NCI-H774 (cell line): ENCODE data around the gene TOX2.

Experiments used
- DNase-seq: peaks from one replicate; lab custom pipeline; 2025; lab: John Stamatoyannopoulos, UW

Gene TOX2

GRCh38 chr20:43916073-43916880 lies 1.6 kb downstream of the TOX2 start:
- DNase-seq: no peak

GRCh38 chr20:43916881-43917371 lies 2.3 kb downstream of the TOX2 start:
- no peak for DNase-seq

DNA sequence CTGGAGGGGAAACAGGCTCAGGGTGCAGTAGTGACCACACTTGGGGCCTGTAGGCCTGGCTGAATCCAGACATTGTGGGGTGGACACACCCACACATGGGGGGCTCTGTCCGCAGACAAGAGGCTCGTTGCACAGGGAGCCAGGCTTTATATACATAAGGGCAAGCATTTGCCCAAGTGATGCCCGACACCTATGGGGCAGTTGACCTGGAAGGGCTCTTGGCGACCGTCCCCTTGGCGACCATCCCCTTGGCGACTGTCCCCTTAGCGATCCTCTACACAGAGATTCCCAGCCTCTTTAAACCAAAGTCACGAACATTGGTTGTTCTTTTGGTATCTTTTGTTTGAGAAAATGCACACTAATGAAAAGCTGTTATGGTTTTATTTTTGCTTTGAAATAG lies 2.7 kb downstream of the TOX2 start:
- DNase-seq: no peak

DNA sequence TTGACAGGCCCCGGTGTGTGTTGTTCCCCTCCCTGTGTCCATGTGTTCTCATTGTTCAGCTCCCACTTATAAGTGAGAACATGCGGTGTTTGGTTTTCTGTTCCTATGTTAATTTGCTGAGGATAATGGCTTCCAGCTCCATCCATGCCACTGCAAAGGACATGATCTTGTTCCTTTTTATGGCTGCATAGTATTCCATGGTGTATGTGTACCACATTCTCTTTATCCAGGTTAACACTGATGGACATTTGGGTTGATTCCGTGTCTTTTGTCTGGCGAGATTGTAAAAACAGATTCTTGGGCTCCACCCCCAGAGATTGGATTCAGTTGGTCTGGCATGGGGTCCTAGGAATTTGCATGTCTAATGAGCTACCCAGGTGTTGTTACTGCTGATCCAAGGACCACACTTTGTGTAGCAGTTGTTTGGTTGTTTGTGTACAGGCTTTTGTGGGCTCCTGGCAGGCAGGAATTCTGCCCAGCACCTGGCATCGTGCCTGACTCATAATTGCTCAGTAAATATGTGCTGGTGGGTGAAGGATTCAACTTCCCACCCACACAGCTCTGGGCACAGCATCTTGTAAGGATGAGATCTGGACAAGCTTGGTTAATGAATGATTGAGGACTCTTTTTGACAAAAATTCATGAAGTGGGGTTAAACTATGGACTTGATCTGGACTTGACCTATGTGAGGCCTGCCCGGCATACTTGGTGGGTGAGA lies 5.2 kb downstream of the TOX2 start:
- peak; percentile 15 for DNase-seq

- DNase-seq: no peak
Measured at GRCh38 chr20:43920797-43921196, 6.1 kb downstream of the TOX2 start.

GRCh38 chr20:43921227-43921780 lies 6.7 kb downstream of the TOX2 start:
- DNase-seq: no peak

DNA sequence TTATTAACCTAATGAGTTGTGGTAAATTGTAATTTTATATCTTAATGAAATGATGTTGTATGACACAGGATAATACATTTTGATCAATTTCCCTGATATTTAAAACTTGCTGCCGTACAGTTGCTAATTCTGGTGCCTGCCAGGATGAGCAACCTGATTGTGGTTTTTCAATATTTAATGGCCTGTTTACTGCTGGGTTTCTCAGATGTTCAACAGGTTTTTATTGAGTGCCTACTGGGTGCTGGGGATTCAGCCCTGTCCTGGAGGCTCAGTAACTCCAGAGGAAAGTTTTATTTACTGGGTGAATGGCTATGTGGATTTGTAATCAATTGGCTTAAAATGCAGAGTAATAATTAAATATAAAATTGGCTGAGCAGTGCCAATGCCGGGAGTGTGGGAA lies 8.0 kb downstream of the TOX2 start:
- no peak for DNase-seq

DNA sequence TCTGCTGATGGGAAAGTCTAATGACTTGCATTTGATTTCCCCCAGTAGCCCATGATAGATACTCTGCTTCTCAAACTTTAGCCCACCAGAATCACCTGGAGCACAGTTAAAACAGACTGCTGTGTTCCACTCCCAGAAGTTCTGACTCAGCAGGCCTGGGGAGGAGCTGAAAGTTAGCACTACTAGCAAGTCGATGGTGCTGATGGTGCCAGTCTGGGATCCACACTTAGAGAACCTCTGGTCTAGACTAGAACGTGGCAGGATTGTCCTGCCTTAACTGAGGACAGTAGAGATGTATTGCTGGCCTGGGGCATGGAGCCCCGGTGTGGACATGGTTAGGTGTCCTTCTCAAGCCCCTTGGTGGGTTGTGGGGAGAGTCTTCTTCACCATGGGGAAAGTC lies 8.7 kb downstream of the TOX2 start:
- DNase-seq: no peak

GRCh38 chr20:43923917-43924316 lies 9.3 kb downstream of the TOX2 start:
- DNase-seq: no peak

DNA sequence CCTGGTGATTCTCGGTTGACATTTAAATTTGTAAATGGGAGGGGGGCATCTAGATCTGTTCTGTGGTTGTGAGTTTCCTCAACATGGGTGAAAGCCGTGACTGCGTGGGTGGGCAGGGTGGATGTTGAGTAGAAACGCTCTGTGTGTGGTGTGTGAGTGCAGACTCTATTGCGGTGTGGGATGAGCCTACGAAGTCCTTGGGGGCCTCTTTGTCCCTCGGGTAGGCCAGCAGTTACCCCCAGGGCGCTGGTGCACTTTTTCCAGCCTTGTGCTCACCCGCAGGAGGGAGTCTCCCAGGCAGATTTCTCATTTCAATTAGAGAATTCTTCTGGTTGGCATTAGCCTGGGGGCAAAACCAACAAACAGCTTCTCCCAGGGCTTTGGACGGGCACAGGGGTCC lies 10.6 kb downstream of the TOX2 start:
- DNase-seq: no peak

GRCh38 chr20:43925801-43926200 lies 11.1 kb downstream of the TOX2 start:
- DNase-seq: no peak

DNA sequence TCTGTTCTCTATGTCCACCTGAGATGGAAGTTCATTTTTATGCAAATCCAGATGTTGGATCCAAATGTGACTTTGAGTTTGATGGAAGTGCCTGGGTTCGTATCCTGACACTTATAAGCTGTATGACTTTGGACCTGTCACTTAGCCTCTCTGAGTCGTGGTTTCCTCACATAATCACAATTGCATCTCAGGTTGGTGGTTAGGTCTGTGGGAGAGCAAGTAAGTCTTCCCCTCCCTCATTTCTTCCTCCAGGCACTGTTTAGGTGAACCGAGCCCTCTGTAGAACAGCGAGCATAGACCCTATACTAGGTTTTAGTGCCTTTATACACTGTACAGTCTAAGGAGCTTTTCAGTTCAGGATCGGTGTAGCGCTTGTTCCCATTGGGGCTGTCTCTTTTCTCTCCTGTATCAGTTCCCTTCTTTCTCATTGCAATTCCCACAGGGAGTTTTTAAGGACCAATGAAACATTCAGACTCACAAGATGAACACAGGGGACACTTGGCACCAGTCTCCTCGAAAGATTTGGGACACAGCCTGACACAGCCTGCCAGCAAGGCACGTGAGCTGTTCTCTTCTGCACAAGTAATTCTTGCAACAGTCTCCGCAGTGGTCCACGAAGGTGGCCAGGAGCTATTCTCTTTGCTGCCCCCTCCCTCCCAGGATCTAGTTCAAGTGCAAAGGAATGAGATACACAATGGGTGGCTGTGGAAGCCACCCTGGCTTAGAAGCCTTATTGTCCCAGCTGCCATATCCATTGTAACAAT lies 11.8 kb downstream of the TOX2 start:
- DNase-seq: no peak

DNA sequence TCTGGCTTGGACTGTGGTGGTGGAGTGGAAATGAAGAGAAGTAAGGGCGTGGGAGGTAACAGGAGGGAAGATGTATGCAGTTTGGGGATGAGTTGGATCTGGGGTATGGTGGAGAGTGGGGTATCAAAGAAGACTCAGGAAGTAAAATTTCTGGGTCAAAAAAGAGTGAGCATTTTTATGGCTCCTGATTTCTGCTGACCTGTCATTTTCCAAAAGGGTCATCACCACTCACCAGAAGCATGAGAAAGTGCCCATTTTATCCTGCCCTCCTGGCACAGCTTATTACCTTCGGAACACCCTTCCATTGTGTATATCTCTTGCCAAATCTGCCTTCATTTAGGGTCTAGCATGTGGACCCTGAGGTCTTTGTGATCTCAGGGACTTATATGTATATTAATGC lies 17.3 kb downstream of the TOX2 start:
- no peak for DNase-seq

DNA sequence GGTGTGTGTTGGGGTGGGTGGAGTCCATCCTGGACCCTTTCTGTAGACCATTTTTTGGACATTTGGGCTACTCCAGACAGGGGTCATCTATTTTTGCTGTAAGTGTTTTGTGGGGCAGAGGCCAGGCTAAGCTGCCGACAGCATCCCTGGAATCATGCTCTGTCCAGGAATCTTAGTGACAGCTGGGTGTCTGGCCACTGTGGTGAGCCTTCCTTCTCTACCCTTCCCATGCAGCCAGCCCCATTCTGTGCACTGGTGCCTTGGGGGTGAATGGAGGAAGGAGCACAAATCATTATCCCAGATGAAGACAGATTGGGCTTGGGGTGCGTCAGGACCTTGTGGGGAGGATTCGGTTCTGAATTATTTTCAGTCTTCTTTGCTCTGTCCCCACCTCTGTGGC lies 20.2 kb downstream of the TOX2 start:
- DNase-seq: no peak

- DNase-seq: no peak
Measured at GRCh38 chr20:43936104-43936770, 21.6 kb downstream of the TOX2 start.

- DNase-seq: no peak
Measured at GRCh38 chr20:43936805-43937204, 22.2 kb downstream of the TOX2 start.

DNA sequence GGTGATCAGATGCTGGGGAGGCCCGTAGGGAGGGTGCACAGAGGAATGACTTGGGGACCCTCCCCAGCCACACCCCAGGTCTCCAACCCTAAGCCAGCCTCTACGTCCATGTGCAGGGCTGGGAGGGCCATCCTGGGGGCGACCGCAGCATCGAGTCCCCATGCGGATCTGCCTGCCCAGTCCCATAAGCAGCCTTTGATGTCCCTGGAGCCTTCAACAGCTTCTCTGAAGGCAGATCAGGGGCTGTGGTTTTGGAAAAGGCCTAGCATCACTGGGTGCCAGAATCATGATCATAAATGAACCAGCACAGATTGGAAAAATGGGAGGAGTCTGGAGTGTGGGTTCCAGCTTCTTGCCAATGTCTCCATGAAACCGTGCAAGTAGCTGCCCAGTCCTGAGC lies 22.9 kb downstream of the TOX2 start:
- no peak for DNase-seq

DNA sequence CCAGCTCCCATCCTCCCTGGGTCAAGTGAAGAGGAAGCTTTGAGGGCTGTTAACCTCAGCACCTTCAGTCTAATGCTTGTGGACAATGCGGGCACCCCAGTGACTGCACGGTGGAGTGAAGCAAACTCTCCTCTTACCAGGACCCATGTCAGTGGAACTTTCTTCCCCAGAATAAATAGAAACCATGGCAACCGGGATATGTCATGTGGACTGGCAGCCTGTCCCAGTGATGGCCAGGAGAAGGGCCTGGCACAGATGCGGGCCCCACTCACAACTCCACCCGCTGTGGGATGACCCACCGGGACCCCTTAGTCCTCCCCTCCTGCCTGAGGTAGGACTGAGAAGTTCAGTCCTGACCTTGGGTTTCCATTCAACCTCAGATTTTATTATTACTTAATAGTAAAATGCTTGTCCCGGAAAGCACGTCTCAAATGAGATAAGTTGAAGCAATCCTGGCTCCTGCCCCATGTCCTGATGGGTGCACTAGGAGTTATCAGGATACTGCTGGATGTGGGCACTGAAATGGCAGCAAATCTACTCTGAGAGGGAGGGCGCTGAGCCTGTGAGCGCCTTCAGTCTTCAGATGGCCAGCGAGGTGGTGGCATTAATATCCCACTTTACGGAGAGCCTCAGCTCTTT lies 23.5 kb downstream of the TOX2 start:
- no peak for DNase-seq

DNA sequence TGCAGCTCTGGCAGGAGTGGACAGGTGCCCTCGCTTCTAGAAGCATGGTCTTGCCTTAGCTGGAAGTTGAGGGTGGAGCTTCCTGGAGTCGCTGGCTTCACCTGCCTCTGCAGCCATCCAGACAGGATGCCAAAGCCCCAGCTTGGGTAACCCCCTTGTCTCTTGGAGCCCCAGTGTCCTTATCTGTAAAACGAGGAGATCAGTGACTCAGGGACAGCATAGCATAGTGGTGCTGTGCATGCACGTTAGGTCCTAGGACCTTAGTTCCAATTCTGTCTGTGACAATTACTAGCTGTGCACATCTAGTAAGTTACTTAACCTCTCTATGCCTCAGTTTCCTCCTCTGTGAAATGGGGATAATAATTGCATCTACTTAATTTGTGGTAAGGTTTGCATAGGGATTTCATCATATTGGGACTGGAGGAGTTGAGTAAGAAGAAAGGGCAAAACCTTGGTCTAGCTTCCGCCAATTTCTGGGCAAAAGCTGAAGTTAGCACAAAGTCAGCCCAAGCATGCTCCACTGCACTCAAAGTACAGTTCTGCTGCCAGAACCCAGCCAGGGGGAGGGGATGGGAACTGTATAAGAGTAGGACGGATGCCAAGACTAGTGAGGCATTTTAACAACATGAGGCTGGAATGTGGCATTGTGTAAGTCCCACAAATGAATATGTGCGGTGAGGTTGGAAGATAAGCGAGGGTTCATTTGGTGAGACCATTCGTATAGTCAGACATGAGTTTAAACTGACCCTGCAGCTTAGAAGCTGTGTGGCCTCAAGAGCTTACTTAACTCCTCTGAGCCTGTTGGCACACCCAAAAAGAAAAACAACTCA lies 24.5 kb downstream of the TOX2 start:
- DNase-seq: no peak

DNA sequence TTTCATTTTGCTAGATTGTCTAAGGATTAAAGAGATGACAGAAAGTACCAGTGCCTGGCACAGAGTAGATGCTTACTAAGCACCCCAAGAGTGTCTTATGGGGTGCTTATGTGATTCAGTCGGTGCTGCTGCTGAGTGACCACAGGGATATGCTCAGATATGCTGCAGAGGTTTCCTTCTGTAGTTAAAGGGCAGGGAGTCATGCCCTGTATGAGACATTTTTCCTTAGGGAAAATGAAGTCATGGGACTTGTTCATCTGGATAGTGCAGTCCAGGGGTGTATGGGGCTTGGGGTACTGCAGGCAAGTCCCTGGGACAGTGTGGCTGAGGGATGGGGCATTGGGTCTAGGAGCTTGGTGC lies 25.1 kb downstream of the TOX2 start:
- DNase-seq: no peak
